Mesenchymal stem cell (in vitro differentiated cells and primary cell): ENCODE measurements around the gene GPAT3.
A peak's percentile ranks its signal among the peaks of the same experiment; 100 is the strongest.
"Not testable (repeated sequence)": the region's sequence is repeated elsewhere in the genome, so short reads cannot be mapped to it uniquely, and the experiment has no call there.

Source experiments
- DNase-seq: peaks from one replicate; pipeline ENCODE4 v3.0.0-alpha.2; 2013
- H2AFZ ChIP-seq: one replicate; pipeline ENCODE4 v1.6.1; 2013; ENCODE audit warnings: low read depth, mild to moderate bottlenecking, control low read depth, inconsistent platforms, low read length, moderate library complexity
- H2AK5ac ChIP-seq: 2 replicates; pipeline ENCODE4 v1.6.1; 2013; ENCODE audit warnings: low read length, moderate library complexity, mild to moderate bottlenecking, inconsistent platforms; ENCODE audit not compliant: severe bottlenecking
- H2BK120ac ChIP-seq: one replicate; pipeline ENCODE4 v1.6.1; 2013; ENCODE audit warnings: low read depth, mild to moderate bottlenecking, inconsistent platforms, low read length, moderate library complexity
- H2BK12ac ChIP-seq, 2 experiments: one replicate each; pipeline ENCODE4 v1.6.1; 2013; ENCODE audit warnings: inconsistent platforms in 2 of 2, low read length in 2 of 2, mild to moderate bottlenecking in 2 of 2, moderate library complexity in 2 of 2, control low read depth in 1 of 2
- H2BK15ac ChIP-seq: one replicate; pipeline ENCODE4 v1.6.1; 2013; ENCODE audit warnings: mild to moderate bottlenecking, low read depth, inconsistent platforms; ENCODE audit not compliant: poor library complexity, severe bottlenecking
- H2BK5ac ChIP-seq: 2 replicates; pipeline ENCODE4 v1.6.1; 2013; ENCODE audit warnings: low read depth, mild to moderate bottlenecking, low read length, control low read depth, inconsistent platforms; ENCODE audit not compliant: poor library complexity, severe bottlenecking
- H3K14ac ChIP-seq, 2 experiments: one replicate each; pipeline ENCODE4 v1.6.1; 2013; ENCODE audit warnings: inconsistent platforms in 2 of 2, low read length in 2 of 2, control low read depth in 1 of 2, mild to moderate bottlenecking in 1 of 2, moderate library complexity in 1 of 2
- H3K18ac ChIP-seq, 2 experiments: one replicate each; pipeline ENCODE4 v1.6.1; 2013; ENCODE audit warnings: inconsistent platforms in 2 of 2, low read length in 2 of 2, control low read depth in 1 of 2, low read depth in 1 of 2, mild to moderate bottlenecking in 1 of 2
- H3K23ac ChIP-seq, 2 experiments: one replicate each; pipeline ENCODE4 v1.6.1; 2013; ENCODE audit warnings: inconsistent platforms in 2 of 2, low read length in 2 of 2, mild to moderate bottlenecking in 2 of 2, moderate library complexity in 2 of 2, control low read depth in 1 of 2
- H3K27ac ChIP-seq: 2 replicates; pipeline ENCODE4 v1.5.1; 2013; ENCODE audit warnings: mild to moderate bottlenecking, moderate library complexity, low read length, control low read depth, inconsistent platforms; ENCODE audit not compliant: poor library complexity, severe bottlenecking
- H3K27me3 ChIP-seq, 2 experiments: 2 replicates each; pipeline versions ENCODE4 v1.6.1 to v1.7.0; 2013; ENCODE audit warnings: low read length in 2 of 2, mild to moderate bottlenecking in 2 of 2, moderate library complexity in 2 of 2, control low read depth in 1 of 2, inconsistent platforms in 1 of 2; ENCODE audit not compliant: control insufficient read depth in 1 of 2, insufficient read depth in 1 of 2
- H3K36me3 ChIP-seq, 2 experiments: 2 replicates each; pipeline versions ENCODE4 v1.6.1 to v1.7.0; 2013; ENCODE audit warnings: low read length in 2 of 2, control low read depth in 1 of 2, inconsistent platforms in 1 of 2, low read depth in 1 of 2, mild to moderate bottlenecking in 1 of 2; ENCODE audit not compliant: insufficient read depth in 2 of 2, control insufficient read depth in 1 of 2
- H3K4ac ChIP-seq, 2 experiments: one replicate each; pipeline ENCODE4 v1.6.1; 2013; ENCODE audit warnings: inconsistent platforms in 2 of 2, low read length in 2 of 2, mild to moderate bottlenecking in 2 of 2, moderate library complexity in 2 of 2, control low read depth in 1 of 2, low read depth in 1 of 2
- H3K4me1 ChIP-seq: 2 replicates; pipeline ENCODE4 v1.6.1; 2013; ENCODE audit warnings: low read depth, low read length, control low read depth; ENCODE audit not compliant: control insufficient read depth, insufficient read depth
- H3K4me2 ChIP-seq: 2 replicates; pipeline ENCODE4 v1.6.1; 2013; ENCODE audit warnings: low read length, mild to moderate bottlenecking, inconsistent platforms; ENCODE audit not compliant: poor library complexity, severe bottlenecking
- H3K4me3 ChIP-seq, 2 experiments: 2 replicates each; pipeline versions ENCODE4 v1.5.1 to v1.7.0; 2013; ENCODE audit warnings: low read length in 2 of 2, mild to moderate bottlenecking in 2 of 2, control low read depth in 1 of 2, low read depth in 1 of 2; ENCODE audit not compliant: insufficient read depth in 1 of 2
- H3K79me1 ChIP-seq: replicated peaks from 2 replicates; pipeline ENCODE4 v1.6.1; 2013; ENCODE audit warnings: mild to moderate bottlenecking, control low read depth, low read length, inconsistent platforms; ENCODE audit not compliant: poor library complexity, severe bottlenecking
- H3K9ac ChIP-seq: 2 replicates; pipeline ENCODE4 v1.7.0; 2013; ENCODE audit warnings: mild to moderate bottlenecking, low read length, moderate library complexity
- H3K9me3 ChIP-seq: 2 replicates; pipeline ENCODE4 v1.7.0; 2013; ENCODE audit warnings: mild to moderate bottlenecking, low read length; ENCODE audit not compliant: control insufficient read depth
- H4K8ac ChIP-seq: one replicate; pipeline ENCODE4 v1.6.1; 2013; ENCODE audit warnings: inconsistent platforms, mild to moderate bottlenecking, low read length, moderate library complexity
- H4K91ac ChIP-seq: one replicate; pipeline ENCODE4 v1.6.1; 2013; ENCODE audit warnings: mild to moderate bottlenecking, low read length, inconsistent platforms
- WGBS: methylation state at CpG from one replicate; pipeline ENCODE4 v1.1.7; 2013; ENCODE audit warnings: mixed read lengths; 5-methylcytosine and 5-hydroxymethylcytosine counted together

Gene GPAT3

GRCh38 chr4:83503974-83504373 lies 31.9 kb upstream of the GPAT3 start:
- Histone ChIP-seq H3K27ac (no peak overlapping the region), H3K4me3 (no peak overlapping the region), H3K27me3 (no peaks in the 10 kb centered on the region)

GRCh38 chr4:83504503-83504902 lies 31.4 kb upstream of the GPAT3 start:
- no peak for DNase-seq
- Histone ChIP-seq H2BK5ac (no peak overlapping the region), H3K4me3 (no peak overlapping the region), H3K79me1 (no peaks in the 10 kb centered on the region), H4K8ac (no peak overlapping the region), H2BK12ac (no peak overlapping the region), H3K36me3 (no peaks in the 10 kb centered on the region), H3K4ac (no peak overlapping the region), H3K27me3 (no peaks in the 10 kb centered on the region), H3K14ac (no peak overlapping the region), H2AK5ac (no peak overlapping the region), H2BK15ac (no peak overlapping the region), H4K91ac (no peak overlapping the region), H3K18ac (no peak overlapping the region), H3K4me1 (no peaks in the 10 kb centered on the region), H3K4me2 (no peak overlapping the region), H2BK120ac (no peak overlapping the region), H3K9ac (no peak overlapping the region), H3K23ac (no peak overlapping the region), H3K9me3 (no peaks in the 10 kb centered on the region), H2AFZ (no peak overlapping the region), H3K27ac (no peak overlapping the region)
- WGBS, result 81% methylated on average over 4 of the region's 4 CpGs

More at GRCh38 chr4:83503974-83504373, 31.9 kb upstream of the GPAT3 start:
- H3K9ac ChIP-seq, result no peak overlapping the region
- H3K4me2 ChIP-seq, result no peak overlapping the region
- no peak overlapping the region for H4K91ac ChIP-seq
- no peak overlapping the region for H3K23ac ChIP-seq
- H2BK120ac ChIP-seq, result no peak overlapping the region
- H2BK15ac ChIP-seq, result no peak overlapping the region
- no peak for DNase-seq
- H4K8ac ChIP-seq, result no peak overlapping the region
- no peak overlapping the region for H3K4ac ChIP-seq
- no peaks in the 10 kb centered on the region for H3K79me1 ChIP-seq
- no peak overlapping the region for H2BK12ac ChIP-seq
- H3K9me3 ChIP-seq, result no peaks in the 10 kb centered on the region
- H2BK5ac ChIP-seq, result no peak overlapping the region
- H2AK5ac ChIP-seq, result no peak overlapping the region
- no peak overlapping the region for H2AFZ ChIP-seq
- no peak overlapping the region for H3K18ac ChIP-seq
- H3K4me1 ChIP-seq, result no peaks in the 10 kb centered on the region
- H3K14ac ChIP-seq, result no peak overlapping the region
- no peaks in the 10 kb centered on the region for H3K36me3 ChIP-seq

GRCh38 chr4:83504996-83505395 lies 30.9 kb upstream of the GPAT3 start:
- Histone ChIP-seq H4K91ac (no peak overlapping the region), H3K27ac (no peak overlapping the region), H2BK120ac (no peak overlapping the region)

GRCh38 chr4:83509156-83509585 lies 26.7 kb upstream of the GPAT3 start:
- H3K27me3 ChIP-seq, H3K79me1 ChIP-seq, H2AK5ac ChIP-seq, H3K23ac ChIP-seq, H3K4me3 ChIP-seq, H3K18ac ChIP-seq, H3K36me3 ChIP-seq, H3K4me2 ChIP-seq, H3K9ac ChIP-seq, H4K91ac ChIP-seq, H2BK15ac ChIP-seq, H2BK5ac ChIP-seq, H3K4me1 ChIP-seq, H3K27ac ChIP-seq, H3K14ac ChIP-seq, H2BK120ac ChIP-seq, H2AFZ ChIP-seq, H2BK12ac ChIP-seq, H3K4ac ChIP-seq, H3K9me3 ChIP-seq: not testable (repeated sequence)
- WGBS, result 70% methylated on average over 3 of the region's 3 CpGs
- H4K8ac ChIP-seq, result peak overlapping the region; percentile 84
- peak; percentile 44 for DNase-seq

More at GRCh38 chr4:83504996-83505395, 30.9 kb upstream of the GPAT3 start:
- Histone ChIP-seq H2AFZ (no peak overlapping the region), H3K9me3 (no peaks in the 10 kb centered on the region), H3K27me3 (no peaks in the 10 kb centered on the region), H3K4me1 (no peaks in the 10 kb centered on the region), H2BK5ac (no peak overlapping the region), H2AK5ac (no peak overlapping the region), H3K4me3 (no peak overlapping the region), H3K14ac (no peak overlapping the region), H3K4me2 (no peak overlapping the region), H2BK12ac (no peak overlapping the region), H3K36me3 (no peaks in the 10 kb centered on the region), H2BK15ac (no peak overlapping the region), H3K9ac (no peak overlapping the region), H3K18ac (no peak overlapping the region), H3K4ac (no peak overlapping the region), H3K23ac (no peak overlapping the region), H3K79me1 (no peaks in the 10 kb centered on the region), H4K8ac (peak overlapping the region; percentile 2)
- WGBS, result 89% methylated on average over 10 of the region's 10 CpGs
- no peak for DNase-seq
